ENCODE results near the gene AIG1. TPM values are rescaled to one million over a fixed set of nuclear protein-coding genes. Genes with fewer than 3 reads are reported as not detected.
"Not testable (repeated sequence)": the region's sequence is repeated elsewhere in the genome, so short reads cannot be mapped to it uniquely, and the experiment has no call there.

Gene AIG1
- total RNA-seq, 2 donors from 2014 or later: 5.7 to 7.4 TPM

DNA sequence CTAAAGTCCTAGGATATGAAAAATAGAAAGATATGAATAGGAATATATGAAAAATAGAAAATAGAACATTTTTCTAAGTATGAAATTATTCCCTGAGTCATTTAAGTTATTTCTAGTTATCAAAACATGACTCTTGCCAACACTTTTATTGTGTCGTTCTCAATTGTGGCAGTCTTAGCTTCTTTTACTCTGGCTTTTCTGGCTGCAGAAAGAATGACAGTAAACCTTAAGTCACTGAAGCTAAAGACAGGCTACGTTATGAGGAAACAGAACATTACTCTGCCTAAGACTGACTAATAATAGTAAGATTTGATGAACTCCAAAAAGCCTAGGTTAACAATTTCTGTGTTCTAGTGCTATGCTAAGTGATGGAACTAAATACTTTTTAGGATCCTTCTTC is 74.6 kb downstream of the AIG1 start:
- H3K27ac Mint-ChIP-seq: no peak overlapping the region
- H3K4me1 Mint-ChIP-seq (ENCODE audit: low read depth in 2 of 2): peaks cover 0 to 4% of the 10 kb centered on the region in 2 donors
- DNase-seq (ENCODE audit: low spot score) (no peak), ATAC-seq (no peak)
- H3K27me3 Mint-ChIP-seq: no peaks in the 10 kb centered on the region
- H3K36me3 Mint-ChIP-seq: peaks cover 18% of the 10 kb centered on the region
- no peak overlapping the region for H3K4me3 Mint-ChIP-seq
- peaks cover 7% of the 10 kb centered on the region for H3K9me3 Mint-ChIP-seq

DNA sequence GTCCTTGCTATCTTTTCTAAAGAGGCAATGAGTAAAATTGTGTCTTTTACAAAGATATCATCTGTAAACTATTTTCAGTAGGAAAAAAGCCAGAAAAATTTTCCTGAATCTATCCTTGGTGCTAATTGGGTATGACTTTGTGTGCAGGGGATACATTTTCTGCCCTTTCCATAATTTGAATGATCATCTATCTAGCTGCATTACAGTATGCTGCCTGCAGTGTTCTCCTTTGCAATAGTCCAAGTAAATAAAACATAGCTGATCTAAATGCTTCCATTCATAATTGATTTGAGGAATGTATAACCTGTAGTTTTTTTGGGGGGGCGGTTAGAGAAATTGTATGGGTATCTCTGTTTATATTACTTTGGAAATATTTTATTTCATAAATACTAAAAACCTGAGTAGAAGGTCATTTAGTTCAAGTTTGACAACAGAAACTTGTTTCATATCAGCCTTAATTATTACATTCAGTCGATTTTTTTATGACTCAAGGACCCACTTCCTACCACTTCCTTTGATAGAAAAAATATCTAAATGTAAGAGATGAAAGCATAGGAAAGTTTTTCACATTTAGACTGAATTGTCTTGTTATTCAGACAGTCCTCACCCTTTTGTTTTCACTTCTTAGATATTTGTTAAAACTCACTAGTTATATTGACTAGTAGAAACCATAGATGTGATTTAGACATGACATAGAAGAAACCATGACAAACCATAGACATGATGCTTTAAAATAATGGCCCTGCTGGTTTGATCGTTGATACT is 75.3 kb downstream of the AIG1 start:
- Mint-ChIP-seq H3K4me1 (ENCODE audit: low read depth in 2 of 2) (peaks cover 0 to 4% of the 10 kb centered on the region in 2 donors), H3K27me3 (no peaks in the 10 kb centered on the region), H3K27ac (no peak overlapping the region), H3K36me3 (peaks cover 18% of the 10 kb centered on the region), H3K4me3 (no peak overlapping the region), H3K9me3 (peaks cover 4% of the 10 kb centered on the region)
- ATAC-seq (no peak), DNase-seq (ENCODE audit: low spot score) (no peak)

DNA sequence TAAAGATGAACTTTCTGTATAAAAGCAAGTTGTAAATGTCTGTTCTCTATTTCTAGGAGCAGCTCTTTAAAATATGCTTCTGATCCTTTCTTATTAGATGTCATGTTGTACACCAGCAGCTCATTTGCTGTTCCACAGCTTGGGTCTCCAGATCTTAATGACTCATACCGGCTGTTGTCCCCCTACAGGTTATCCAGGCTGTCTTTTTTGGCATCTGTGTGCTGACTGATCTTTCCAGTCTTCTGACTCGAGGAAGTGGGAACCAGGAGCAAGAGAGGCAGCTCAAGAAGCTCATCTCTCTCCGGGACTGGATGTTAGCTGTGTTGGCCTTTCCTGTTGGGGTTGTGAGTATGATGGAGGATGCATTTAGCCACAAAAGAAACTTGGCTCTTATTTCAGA is 76.0 kb downstream of the AIG1 start:
- DNase-seq (ENCODE audit: low spot score) (no peak), ATAC-seq (no peak)
- peaks cover 0 to 4% of the 10 kb centered on the region in 2 donors for H3K4me1 Mint-ChIP-seq (ENCODE audit: low read depth in 2 of 2)
- no peak overlapping the region for H3K4me3 Mint-ChIP-seq
- no peaks in the 10 kb centered on the region for H3K9me3 Mint-ChIP-seq
- H3K27ac Mint-ChIP-seq: no peak overlapping the region
- H3K36me3 Mint-ChIP-seq: peaks cover 11% of the 10 kb centered on the region
- no peaks in the 10 kb centered on the region for H3K27me3 Mint-ChIP-seq

DNA sequence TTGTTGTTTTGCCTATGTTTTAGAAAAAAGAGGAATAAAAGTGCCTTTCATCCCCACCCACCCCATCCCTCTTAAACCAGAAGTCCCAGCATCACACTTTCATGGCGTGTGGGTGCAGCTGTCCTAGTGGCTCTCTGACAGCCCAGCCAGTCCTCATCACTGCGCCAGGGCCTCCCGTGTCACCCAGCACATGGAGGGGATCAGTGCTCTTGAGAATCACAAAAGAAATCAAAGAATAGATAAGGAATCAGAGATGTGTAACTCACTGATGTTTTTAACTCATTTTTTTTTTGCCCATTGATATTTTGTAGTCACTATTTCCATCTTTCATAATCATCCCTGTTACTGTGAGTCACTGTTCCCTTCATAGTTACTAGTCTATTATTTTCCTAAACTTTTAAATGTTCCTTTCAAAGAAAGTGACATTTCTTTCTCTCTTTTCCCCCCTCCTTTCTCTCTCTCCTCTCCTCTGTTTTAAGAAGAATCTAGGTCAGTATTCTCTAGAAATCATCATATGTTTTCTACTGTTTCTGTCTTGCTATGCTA is 78.6 kb downstream of the AIG1 start:
- H3K4me3 Mint-ChIP-seq: no peak overlapping the region
- H3K9me3 Mint-ChIP-seq: no peaks in the 10 kb centered on the region
- peaks cover 11% of the 10 kb centered on the region for H3K36me3 Mint-ChIP-seq
- no peak for ATAC-seq
- H3K4me1 Mint-ChIP-seq (ENCODE audit: low read depth in 2 of 2): peaks cover 0 to 4% of the 10 kb centered on the region in 2 donors
- H3K27ac Mint-ChIP-seq: no peak overlapping the region
- DNase-seq (ENCODE audit: low spot score): no peak
- H3K27me3 Mint-ChIP-seq: no peaks in the 10 kb centered on the region

DNA sequence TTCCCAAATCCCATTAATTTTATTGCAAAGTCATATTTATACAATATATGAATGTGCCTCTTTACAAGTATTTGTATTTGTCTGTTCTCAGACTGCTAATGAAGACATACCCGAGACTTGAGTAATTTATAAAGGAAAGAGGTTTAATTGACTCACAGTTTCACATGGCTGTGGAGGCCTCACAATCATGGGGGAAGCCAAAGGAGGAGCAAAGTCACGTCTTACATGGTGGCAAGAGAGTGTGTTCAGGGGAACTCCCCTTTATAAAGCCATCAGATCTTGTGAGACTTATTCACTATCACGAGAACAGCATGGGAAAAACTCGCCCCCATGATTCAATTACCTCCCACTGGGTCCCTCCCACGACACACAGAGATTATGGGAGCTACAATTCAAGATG is 79.2 kb downstream of the AIG1 start:
- not testable (repeated sequence) for H3K4me1 Mint-ChIP-seq (ENCODE audit: low read depth in 2 of 2); ATAC-seq; H3K27me3 Mint-ChIP-seq; H3K27ac Mint-ChIP-seq; H3K4me3 Mint-ChIP-seq; DNase-seq (ENCODE audit: low spot score); H3K9me3 Mint-ChIP-seq
- peaks cover 11% of the 10 kb centered on the region for H3K36me3 Mint-ChIP-seq

DNA sequence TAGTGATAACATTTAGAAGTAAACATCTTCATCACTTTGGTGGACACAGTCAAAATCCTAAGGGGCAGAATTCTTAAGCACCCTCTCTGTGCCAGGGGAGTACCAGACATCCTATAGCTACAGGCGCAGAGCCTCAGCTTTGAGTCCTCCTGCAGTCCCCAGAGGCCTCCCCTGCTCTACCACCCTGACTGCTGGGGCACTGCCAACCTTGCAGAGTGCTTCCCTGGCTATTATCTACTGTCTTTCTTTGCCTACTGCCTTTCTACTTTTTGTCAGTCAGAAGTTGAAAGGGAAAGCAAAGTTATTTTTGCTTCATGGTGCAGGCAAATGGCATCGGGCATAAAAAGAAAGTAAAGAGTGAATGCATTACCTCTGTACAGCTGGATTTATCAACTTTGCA is 80.1 kb downstream of the AIG1 start:
- Mint-ChIP-seq H3K4me3 (no peak overlapping the region), H3K36me3 (peaks cover 11% of the 10 kb centered on the region), H3K4me1 (ENCODE audit: low read depth in 2 of 2) (peaks cover 0 to 4% of the 10 kb centered on the region in 2 donors), H3K27ac (no peak overlapping the region), H3K27me3 (no peaks in the 10 kb centered on the region), H3K9me3 (no peaks in the 10 kb centered on the region)
- no peak for DNase-seq (ENCODE audit: low spot score)
- ATAC-seq: no peak

DNA sequence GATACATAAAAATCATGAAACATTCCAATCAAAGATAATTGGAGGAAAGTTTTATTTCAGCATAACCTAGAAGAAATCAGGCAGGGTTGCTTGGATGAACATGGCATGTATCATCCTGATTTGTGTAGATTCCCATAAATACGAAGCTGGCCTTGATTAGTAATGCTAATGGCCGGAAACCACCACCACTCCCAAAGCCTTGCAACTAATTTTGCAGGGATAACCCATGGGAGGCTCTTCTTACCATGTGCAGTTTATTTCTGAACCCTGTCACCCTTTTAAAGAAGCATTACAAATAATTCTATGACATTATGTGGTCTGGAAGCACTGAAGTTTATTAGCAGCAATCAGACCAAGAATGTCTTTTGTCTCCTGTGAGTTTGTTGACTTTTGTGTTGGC is 80.8 kb downstream of the AIG1 start:
- Mint-ChIP-seq H3K4me3 (no peak overlapping the region), H3K27me3 (no peaks in the 10 kb centered on the region), H3K36me3 (peaks cover 11% of the 10 kb centered on the region), H3K9me3 (no peaks in the 10 kb centered on the region), H3K27ac (no peak overlapping the region), H3K4me1 (ENCODE audit: low read depth in 2 of 2) (peaks cover 0 to 3% of the 10 kb centered on the region in 2 donors)
- DNase-seq (ENCODE audit: low spot score) (no peak), ATAC-seq (no peak)

DNA sequence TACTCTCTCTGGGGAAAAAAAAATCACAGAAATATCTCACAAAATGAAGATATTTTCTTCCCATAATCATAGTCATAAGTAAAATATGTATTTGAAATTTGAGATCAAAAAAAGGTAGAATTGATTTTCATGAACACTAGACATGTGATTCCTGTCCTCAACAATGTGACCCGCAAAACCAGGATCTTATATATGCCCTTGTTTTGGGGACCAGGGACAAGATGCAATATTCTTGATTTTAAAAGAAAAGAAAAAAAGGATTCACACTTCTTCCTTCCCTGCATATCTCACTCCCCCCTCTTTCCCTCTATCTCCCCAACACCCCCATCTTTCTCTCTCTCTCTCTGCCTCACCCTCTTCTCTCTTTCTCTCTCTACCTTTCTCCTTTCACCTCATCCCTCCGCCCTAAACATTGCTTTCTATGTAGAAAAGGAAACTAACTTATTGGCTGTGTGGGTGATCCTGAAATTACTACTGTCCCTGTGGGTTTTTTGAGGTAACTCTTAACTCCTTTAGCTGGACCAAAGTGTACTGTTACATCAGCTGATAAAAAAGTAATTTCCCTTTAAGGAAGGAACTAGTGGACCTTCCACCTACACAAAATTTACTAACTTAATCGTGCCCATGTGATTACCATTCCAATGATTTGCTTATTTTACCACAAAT is 85.6 kb downstream of the AIG1 start:
- H3K9me3 Mint-ChIP-seq: no peaks in the 10 kb centered on the region
- H3K27me3 Mint-ChIP-seq: no peaks in the 10 kb centered on the region
- H3K27ac Mint-ChIP-seq: no peak overlapping the region
- ATAC-seq (no peak), DNase-seq (ENCODE audit: low spot score) (no peak)
- H3K4me1 Mint-ChIP-seq (ENCODE audit: low read depth in 2 of 2): no peaks in the 10 kb centered on the region
- no peaks in the 10 kb centered on the region for H3K36me3 Mint-ChIP-seq
- H3K4me3 Mint-ChIP-seq: no peak overlapping the region

DNA sequence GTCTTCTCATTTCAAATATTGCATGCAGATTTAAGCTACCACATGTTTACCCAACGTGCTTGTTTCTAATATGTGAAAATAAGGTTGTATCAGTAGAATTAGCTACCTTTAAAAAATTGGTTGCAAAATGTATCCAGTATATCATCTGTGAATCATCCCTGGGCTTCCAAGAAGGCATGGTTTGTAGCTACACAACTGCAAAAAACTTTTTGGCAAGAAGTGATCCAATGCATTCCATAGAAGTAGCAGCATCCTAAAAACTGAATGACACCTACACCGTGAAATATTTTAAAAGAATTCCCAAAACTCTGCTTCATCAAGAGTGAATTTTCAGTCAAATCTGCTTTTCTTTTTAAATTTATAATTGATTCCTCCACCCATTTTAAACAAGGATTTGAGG is 89.1 kb downstream of the AIG1 start:
- DNase-seq (ENCODE audit: low spot score) (no peak), ATAC-seq (no peak)
- Mint-ChIP-seq H3K4me3 (no peak overlapping the region), H3K27me3 (no peaks in the 10 kb centered on the region), H3K9me3 (no peaks in the 10 kb centered on the region), H3K27ac (no peak overlapping the region), H3K36me3 (no peaks in the 10 kb centered on the region), H3K4me1 (ENCODE audit: low read depth in 2 of 2) (no peaks in the 10 kb centered on the region)

DNA sequence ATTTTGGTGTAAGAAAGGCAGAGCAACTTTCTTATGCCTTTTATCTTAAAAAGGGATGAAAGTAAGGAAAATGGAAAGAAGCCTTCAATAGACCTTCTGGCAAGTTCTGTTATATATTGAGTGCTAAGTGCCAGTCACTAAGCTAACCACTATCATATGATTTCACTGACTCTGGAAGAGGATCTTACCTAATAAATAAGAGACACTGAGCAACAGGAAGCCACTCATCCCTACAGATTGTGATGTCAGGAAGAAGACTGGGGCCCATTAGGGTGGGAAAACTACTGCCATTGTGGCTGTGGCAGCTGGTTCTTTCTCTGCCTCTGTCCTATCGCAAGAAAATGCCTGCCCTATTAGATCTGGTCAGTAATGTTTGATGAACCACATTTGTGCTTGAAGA is 89.6 kb downstream of the AIG1 start:
- DNase-seq (ENCODE audit: low spot score) (no peak), ATAC-seq (no peak)

DNA sequence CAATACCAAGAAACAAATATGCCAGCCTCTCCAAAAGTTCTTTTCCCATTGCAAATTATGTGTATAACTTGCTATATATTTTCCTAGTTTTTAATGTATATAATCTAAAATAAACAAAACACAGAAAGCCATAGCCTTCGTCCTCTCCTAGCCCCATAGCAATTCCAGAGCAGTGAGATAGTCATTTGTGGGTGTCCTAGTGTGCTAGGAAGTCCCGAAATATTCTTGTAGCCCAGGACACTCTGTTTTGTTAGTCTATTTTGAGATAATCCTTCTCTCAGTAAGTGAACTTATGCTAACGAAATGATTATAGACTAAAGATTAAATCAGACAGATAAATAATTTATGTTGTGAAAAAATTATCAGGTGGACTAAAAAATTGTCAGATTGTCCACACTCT is 90.7 kb downstream of the AIG1 start:
- Mint-ChIP-seq H3K4me1 (ENCODE audit: low read depth in 2 of 2) (no peaks in the 10 kb centered on the region), H3K9me3 (no peaks in the 10 kb centered on the region), H3K4me3 (no peak overlapping the region), H3K27ac (no peak overlapping the region), H3K36me3 (no peaks in the 10 kb centered on the region), H3K27me3 (no peaks in the 10 kb centered on the region)
- DNase-seq (ENCODE audit: low spot score): no peak
- ATAC-seq: no peak

More for the DNA sequence above, 89.6 kb downstream of the AIG1 start:
- Mint-ChIP-seq H3K4me3 (no peak overlapping the region), H3K27ac (no peak overlapping the region), H3K4me1 (ENCODE audit: low read depth in 2 of 2) (no peaks in the 10 kb centered on the region), H3K36me3 (no peaks in the 10 kb centered on the region), H3K9me3 (no peaks in the 10 kb centered on the region), H3K27me3 (no peaks in the 10 kb centered on the region)

DNA sequence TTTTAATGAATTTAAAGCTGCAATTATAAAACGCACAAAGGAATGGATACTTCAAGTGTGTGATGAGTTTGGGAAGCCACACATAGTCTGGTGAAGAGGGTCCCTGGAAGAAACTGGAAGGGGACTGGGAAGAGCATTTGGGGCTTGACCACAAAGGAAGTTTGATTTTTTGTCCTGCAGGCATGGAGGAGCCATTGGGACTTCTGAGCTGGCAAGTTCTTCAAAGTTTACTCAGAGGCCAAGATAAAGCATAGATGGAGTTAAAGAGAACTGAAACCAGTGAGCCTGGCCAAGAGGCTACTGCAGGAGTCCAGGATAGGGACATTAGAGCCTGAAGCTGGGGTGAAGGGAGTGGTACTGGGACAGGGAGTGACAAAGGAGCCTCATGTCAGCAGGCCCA is 95.0 kb downstream of the AIG1 start:
- Mint-ChIP-seq H3K27me3 (no peaks in the 10 kb centered on the region), H3K36me3 (no peaks in the 10 kb centered on the region), H3K9me3 (no peaks in the 10 kb centered on the region), H3K27ac (no peak overlapping the region), H3K4me3 (no peak overlapping the region), H3K4me1 (ENCODE audit: low read depth in 2 of 2) (peaks cover 0 to 6% of the 10 kb centered on the region in 2 donors)
- ATAC-seq (no peak), DNase-seq (ENCODE audit: low spot score) (no peak)

DNA sequence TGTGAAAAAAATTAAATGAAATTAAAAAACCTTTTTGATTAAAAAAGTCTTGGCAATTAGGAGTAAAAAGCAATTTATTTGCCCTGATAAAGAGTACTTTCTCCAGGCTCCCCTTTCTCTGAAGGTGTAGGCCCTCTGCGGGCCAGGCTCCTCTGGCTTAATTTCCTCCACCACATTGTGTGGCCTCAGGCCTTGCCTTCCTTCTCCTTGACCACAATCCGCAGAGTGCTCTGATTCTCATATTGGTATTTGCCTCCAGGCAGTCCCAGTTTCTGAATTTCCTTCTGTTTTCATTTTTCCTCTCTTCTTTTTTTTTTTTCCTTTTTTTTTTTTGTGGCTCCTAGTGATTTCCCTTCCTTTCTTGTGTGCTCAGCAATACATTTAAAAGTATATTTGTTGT is 96.4 kb downstream of the AIG1 start:
- H3K4me1 Mint-ChIP-seq (ENCODE audit: low read depth in 2 of 2): peaks cover 0 to 6% of the 10 kb centered on the region in 2 donors
- H3K27ac Mint-ChIP-seq: no peak overlapping the region
- DNase-seq (ENCODE audit: low spot score) (no peak), ATAC-seq (no peak)
- H3K27me3 Mint-ChIP-seq: no peaks in the 10 kb centered on the region
- H3K4me3 Mint-ChIP-seq: no peak overlapping the region
- no peaks in the 10 kb centered on the region for H3K36me3 Mint-ChIP-seq
- no peaks in the 10 kb centered on the region for H3K9me3 Mint-ChIP-seq

DNA sequence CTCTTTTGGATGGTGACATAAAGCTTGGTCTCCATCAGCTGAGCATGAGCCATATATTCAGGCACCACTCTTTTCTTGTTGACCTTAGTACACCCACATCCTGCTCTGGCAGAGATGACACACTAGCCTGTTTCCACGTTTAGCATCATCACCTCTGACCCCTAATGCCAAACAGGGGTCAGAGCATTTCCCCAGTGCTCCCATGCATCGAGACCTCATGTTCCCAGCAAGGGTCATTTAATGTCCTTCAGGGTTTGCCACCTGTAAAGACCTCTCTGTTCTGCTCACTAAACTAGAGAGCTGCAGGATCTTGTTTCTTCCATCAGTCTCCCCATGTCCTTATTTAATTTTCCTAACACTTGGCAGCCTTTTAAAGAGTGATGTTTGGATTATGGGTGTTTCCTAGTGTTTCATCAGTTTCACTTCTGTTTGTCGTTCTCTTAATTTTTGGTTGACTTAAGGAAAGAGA is 97.5 kb downstream of the AIG1 start:
- H3K9me3 Mint-ChIP-seq: no peaks in the 10 kb centered on the region
- H3K27me3 Mint-ChIP-seq: no peaks in the 10 kb centered on the region
- no peak overlapping the region for H3K27ac Mint-ChIP-seq
- H3K4me3 Mint-ChIP-seq: no peak overlapping the region
- ATAC-seq: no peak
- no peaks in the 10 kb centered on the region for H3K36me3 Mint-ChIP-seq
- DNase-seq (ENCODE audit: low spot score): no peak
- H3K4me1 Mint-ChIP-seq (ENCODE audit: low read depth in 2 of 2): peaks cover 0 to 6% of the 10 kb centered on the region in 2 donors

Measured in natural killer cell treated with Interleukin-12 subunit alpha and Interleukin-12 subunit beta and Interleukin-15 and Interleukin-18, amount 100 ng/mL, for 72 hours (primary cell).